Measurements from ENCODE around the gene GPR153. TPM values are rescaled to one million over a fixed set of nuclear protein-coding genes. Genes with fewer than 3 reads are reported as not detected.
A peak's percentile ranks its signal among the peaks of the same experiment; 100 is the strongest.

Gene GPR153
- total RNA-seq, 1 experiment from 2014 or later, result 98.7 TPM

DNA sequence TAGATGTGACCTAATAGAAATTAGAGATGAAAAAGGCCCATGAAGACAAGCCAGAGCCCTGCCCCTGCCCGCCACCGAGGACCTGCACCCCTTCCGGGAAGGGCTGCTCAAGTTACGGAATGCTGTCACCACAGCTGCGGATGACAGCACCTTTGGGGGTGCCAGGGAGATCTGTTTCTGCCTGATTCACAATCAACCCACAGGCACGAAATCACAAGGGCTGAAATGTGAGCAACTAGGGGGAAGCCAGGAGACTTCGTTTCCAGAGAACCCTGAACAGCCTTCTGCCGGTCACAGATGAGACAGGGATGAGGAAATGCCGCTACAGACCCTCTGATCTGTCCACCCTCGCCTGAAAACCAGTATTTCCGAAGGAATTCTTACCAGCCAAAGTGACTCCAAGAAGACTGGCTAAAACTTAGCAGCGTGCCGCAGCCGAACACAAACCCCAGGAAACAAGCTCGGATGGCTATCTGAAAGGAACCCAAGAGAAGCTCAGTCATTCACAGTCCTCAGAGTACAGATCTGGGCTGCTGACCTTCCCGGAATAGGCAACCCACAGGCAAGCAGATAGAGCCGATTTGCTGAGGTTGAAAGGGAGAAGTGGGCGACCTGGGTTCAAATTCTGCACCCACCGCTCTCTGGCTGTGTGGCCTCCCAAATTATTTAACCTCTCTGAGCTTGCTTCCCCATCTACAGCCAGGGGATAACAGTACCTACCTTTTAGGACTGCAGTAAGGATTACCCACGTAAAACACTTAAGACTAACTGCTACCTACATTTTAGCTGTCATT, 26.2 kb downstream of the GPR153 start:
- peak; percentile 58 for DNase-seq
- ChIA-PET POLR2A (ENCODE audit: unreplicated experiment) (interaction anchor here (0.6 to 1.0 kb wide), 2 partner anchors 30 to 129 kb away, joined by 4 to 7 read pairs; no protein-coding TSS in a partner anchor), CTCF (interaction anchor here (1.8 to 2.0 kb wide), 2 partner anchors 10 to 30 kb away, joined by 8 to 18 read pairs; no protein-coding TSS in a partner anchor)
- no peaks in the 10 kb centered on the region for H3K9me3 ChIP-seq (ENCODE audit: low read length)
- no peak overlapping the region for H2AFZ ChIP-seq (ENCODE audit: low read length)
- ATAC-seq, result peak; percentile 23
- peaks cover 52% of the 10 kb centered on the region for H3K79me2 ChIP-seq (ENCODE audit: low read length)
- H3K4me2 ChIP-seq (ENCODE audit: low read length), result peak overlapping the region; percentile 93
- H3K27ac ChIP-seq (ENCODE audit: low read length), result peak overlapping the region; percentile 4
- H3K4me3 ChIP-seq (ENCODE audit: low read length), result peak overlapping the region; percentile 82
- peaks cover 15% of the 10 kb centered on the region for H3K4me1 ChIP-seq (ENCODE audit: insufficient read depth, low read length)
- H3K36me3 ChIP-seq (ENCODE audit: low read depth, low read length), result peaks cover 28% of the 10 kb centered on the region
- peak overlapping the region; percentile 89 for H3K9ac ChIP-seq (ENCODE audit: low read length)
- TF ChIP-seq EZH2phosphoT487 (IDR thresholded peaks at IDR 0.05; ENCODE audit: borderline replicate concordance, low read length), result no peak
- TSS peak; percentile 88 for BruUV-seq (replicated peaks)
- peaks cover 12% of the 10 kb centered on the region for H4K20me1 ChIP-seq (ENCODE audit: low read length)
- no peaks in the 10 kb centered on the region for H3K27me3 ChIP-seq (ENCODE audit: low read length)
- intact Hi-C loops (cut with micrococcal nuclease), result loop anchor here (1.0 kb wide), 1 partner anchor 29 kb away; no protein-coding TSS in a partner anchor
- no peaks in the 10 kb centered on the region for H3K9me2 ChIP-seq (replicated peaks; ENCODE audit: low read length)
- H3F3A ChIP-seq (ENCODE audit: low read length, unreplicated experiment), result no peaks in the 10 kb centered on the region

DNA sequence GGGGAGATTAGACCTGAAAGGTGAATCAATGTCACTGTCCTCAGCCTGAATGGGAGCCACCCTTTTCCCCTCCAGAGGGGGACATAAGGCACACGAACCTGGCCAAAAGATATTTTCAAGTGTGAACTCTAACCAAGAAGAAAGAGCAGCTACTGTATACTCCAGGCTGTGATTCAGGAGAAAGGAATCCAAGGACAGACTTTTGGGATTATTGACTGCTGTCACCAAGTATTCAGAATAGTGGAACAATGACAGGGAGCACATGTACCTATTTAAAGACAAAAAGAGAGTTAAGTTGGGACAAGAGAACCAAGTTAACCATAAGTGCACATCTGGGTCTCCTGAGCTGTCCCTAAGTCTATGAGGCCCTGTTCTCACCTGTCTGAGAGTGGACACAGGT, 27.5 kb downstream of the GPR153 start:
- DNase-seq (peak; percentile 58), ATAC-seq (no peak)
- ChIA-PET POLR2A (ENCODE audit: unreplicated experiment) (no interaction called here), CTCF (interaction anchor here (0.8 to 1.2 kb wide), 2 partner anchors 11 to 29 kb away, joined by 4 to 5 read pairs; no protein-coding TSS in a partner anchor)
- H3K27me3 ChIP-seq (ENCODE audit: low read length), result no peaks in the 10 kb centered on the region
- H3F3A ChIP-seq (ENCODE audit: low read length, unreplicated experiment), result no peaks in the 10 kb centered on the region
- peaks cover 55% of the 10 kb centered on the region for H3K79me2 ChIP-seq (ENCODE audit: low read length)
- H3K9me2 ChIP-seq (replicated peaks; ENCODE audit: low read length), result no peaks in the 10 kb centered on the region
- H3K36me3 ChIP-seq (ENCODE audit: low read depth, low read length), result peaks cover 31% of the 10 kb centered on the region
- H3K9me3 ChIP-seq (ENCODE audit: low read length), result no peaks in the 10 kb centered on the region
- H3K4me2 ChIP-seq (ENCODE audit: low read length), result peak overlapping the region; percentile 93
- TF ChIP-seq, protein P1, sequence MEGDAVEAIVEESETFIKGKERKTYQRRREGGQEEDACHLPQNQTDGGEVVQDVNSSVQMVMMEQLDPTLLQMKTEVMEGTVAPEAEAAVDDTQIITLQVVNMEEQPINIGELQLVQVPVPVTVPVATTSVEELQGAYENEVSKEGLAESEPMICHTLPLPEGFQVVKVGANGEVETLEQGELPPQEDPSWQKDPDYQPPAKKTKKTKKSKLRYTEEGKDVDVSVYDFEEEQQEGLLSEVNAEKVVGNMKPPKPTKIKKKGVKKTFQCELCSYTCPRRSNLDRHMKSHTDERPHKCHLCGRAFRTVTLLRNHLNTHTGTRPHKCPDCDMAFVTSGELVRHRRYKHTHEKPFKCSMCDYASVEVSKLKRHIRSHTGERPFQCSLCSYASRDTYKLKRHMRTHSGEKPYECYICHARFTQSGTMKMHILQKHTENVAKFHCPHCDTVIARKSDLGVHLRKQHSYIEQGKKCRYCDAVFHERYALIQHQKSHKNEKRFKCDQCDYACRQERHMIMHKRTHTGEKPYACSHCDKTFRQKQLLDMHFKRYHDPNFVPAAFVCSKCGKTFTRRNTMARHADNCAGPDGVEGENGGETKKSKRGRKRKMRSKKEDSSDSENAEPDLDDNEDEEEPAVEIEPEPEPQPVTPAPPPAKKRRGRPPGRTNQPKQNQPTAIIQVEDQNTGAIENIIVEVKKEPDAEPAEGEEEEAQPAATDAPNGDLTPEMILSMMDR (conservative IDR thresholded peaks at IDR 0.05; ENCODE audit: low read depth, low read length), result no peak
- TF ChIP-seq EZH2phosphoT487 (IDR thresholded peaks at IDR 0.05; ENCODE audit: borderline replicate concordance, low read length) (no peak), EZH2 (IDR thresholded peaks at IDR 0.05; ENCODE audit: low read length, unreplicated experiment) (no peak)
- H2AFZ ChIP-seq (ENCODE audit: low read length), result no peak overlapping the region
- peaks cover 12% of the 10 kb centered on the region for H4K20me1 ChIP-seq (ENCODE audit: low read length)
- peaks cover 15% of the 10 kb centered on the region for H3K4me1 ChIP-seq (ENCODE audit: insufficient read depth, low read length)
- intact Hi-C loops (cut with micrococcal nuclease), result no loop called here
- no peak overlapping the region for H3K27ac ChIP-seq (ENCODE audit: low read length)
- no peak overlapping the region for H3K9ac ChIP-seq (ENCODE audit: low read length)
- BruUV-seq (replicated peaks), result no TSS peak
- peak overlapping the region; percentile 82; the same call in 1 of the 2 replicates for H3K4me3 ChIP-seq (ENCODE audit: low read length)

DNA sequence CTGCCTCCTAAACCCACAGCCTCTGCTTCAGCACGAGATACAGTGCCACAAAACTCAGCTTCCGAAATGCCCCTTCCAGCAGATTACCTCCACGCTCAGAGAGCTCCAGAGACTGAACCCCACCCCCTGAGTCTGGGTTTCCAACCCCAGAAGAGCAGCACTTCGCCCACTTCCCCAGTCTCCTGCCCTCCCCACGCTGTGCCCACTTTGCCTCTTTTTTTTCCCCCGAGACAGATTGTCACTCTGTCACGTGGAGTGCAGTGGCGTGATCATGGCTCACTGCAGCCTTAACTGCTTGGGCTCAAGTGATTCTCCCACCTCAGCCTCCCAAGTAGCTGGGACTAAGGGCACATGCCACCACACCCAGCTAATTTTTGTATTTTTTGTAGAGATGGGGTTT, 35.2 kb downstream of the GPR153 start:
- peaks cover 62% of the 10 kb centered on the region for H3K36me3 ChIP-seq (ENCODE audit: low read depth, low read length)
- H3K9ac ChIP-seq (ENCODE audit: low read length), result no peak overlapping the region
- H3K4me2 ChIP-seq (ENCODE audit: low read length), result no peak overlapping the region
- H3K9me3 ChIP-seq (ENCODE audit: low read length), result no peaks in the 10 kb centered on the region
- no peak overlapping the region for H2AFZ ChIP-seq (ENCODE audit: low read length)
- TF ChIP-seq EZH2phosphoT487 (IDR thresholded peaks at IDR 0.05; ENCODE audit: borderline replicate concordance, low read length) (no peak), EZH2 (IDR thresholded peaks at IDR 0.05; ENCODE audit: low read length, unreplicated experiment) (no peak)
- TF ChIP-seq, protein P1 (conservative IDR thresholded peaks at IDR 0.05; ENCODE audit: low read depth, low read length), result no peak
- H3K4me3 ChIP-seq (ENCODE audit: low read length), result no peak overlapping the region
- peaks cover 13% of the 10 kb centered on the region for H3F3A ChIP-seq (ENCODE audit: low read length, unreplicated experiment)
- H3K9me2 ChIP-seq (replicated peaks; ENCODE audit: low read length), result no peaks in the 10 kb centered on the region
- no peaks in the 10 kb centered on the region for H3K27me3 ChIP-seq (ENCODE audit: low read length)
- no peak for DNase-seq
- peaks cover 47% of the 10 kb centered on the region; the same call in 1 of the 2 replicates for H3K79me2 ChIP-seq (ENCODE audit: low read length)
- no peak overlapping the region for H3K27ac ChIP-seq (ENCODE audit: low read length)
- intact Hi-C loops (cut with micrococcal nuclease), result no loop called here
- no peak for ATAC-seq
- no TSS peak for BruUV-seq (replicated peaks)
- 0 out of 2 replicates have a peak, but pooled peaks cover 12% of the 10 kb centered on the region for H4K20me1 ChIP-seq (ENCODE audit: low read length)
- peaks cover 45% of the 10 kb centered on the region for H3K4me1 ChIP-seq (ENCODE audit: insufficient read depth, low read length)
- ChIA-PET POLR2A (ENCODE audit: unreplicated experiment) (no interaction called here), CTCF (interaction anchor here (0.5 kb wide), 1 partner anchor 190 kb away, joined by 4 read pairs; no protein-coding TSS in a partner anchor)
